MCF 10A (cell line): ENCODE results near the gene PROKR1. TPM values are rescaled to one million over a fixed set of nuclear protein-coding genes. Genes with fewer than 3 reads are reported as not detected.

Experiments
- BruUV-seq: library from RNA; stranded (reverse); fragments of 400-500 nt; replicated peaks from 2 replicates; lab custom pipeline; 2021; lab: Mats Ljungman, UMichigan
- CTCF ChIA-PET: fragments of 300-600 bp; sonication (Branson Sonifier 250); formaldehyde crosslinking; extraction: SDS; loops from one replicate; lab custom pipeline; 2021; ENCODE audit warnings: antibody characterized with exemption, inconsistent platforms; lab: Yijun Ruan, JAX
- POLR2A ChIA-PET: fragments of 300-600, 350-650 bp; sonication (Branson Sonifier 250); formaldehyde crosslinking; extraction: SDS; loops from one replicate; lab custom pipeline; 2020; ENCODE audit warnings: antibody characterized with exemption, inconsistent platforms; lab: Yijun Ruan, JAX
- DNase-seq: peaks from one replicate; pipeline ENCODE4 v3.0.0-alpha.2; 2018; ENCODE audit not compliant: unreplicated experiment
- H3K27ac Mint-ChIP-seq: one replicate; pipeline ENCODE4 v1.8.0; 2022; ENCODE audit warnings: mild to moderate bottlenecking, low read depth, mixed read lengths; ENCODE audit not compliant: unreplicated experiment
- H3K27me3 Mint-ChIP-seq: one replicate; pipeline ENCODE4 v1.8.0; 2022; ENCODE audit warnings: mixed read lengths; ENCODE audit not compliant: insufficient read depth, unreplicated experiment
- H3K36me3 Mint-ChIP-seq: one replicate; pipeline ENCODE4 v1.8.0; 2022; ENCODE audit warnings: mild to moderate bottlenecking, moderate library complexity, mixed read lengths; ENCODE audit not compliant: insufficient read depth, unreplicated experiment
- H3K4me1 Mint-ChIP-seq: one replicate; pipeline ENCODE4 v1.8.0; 2022; ENCODE audit warnings: mixed read lengths; ENCODE audit not compliant: insufficient read depth, unreplicated experiment
- H3K4me3 Mint-ChIP-seq: one replicate; pipeline ENCODE4 v1.8.0; 2022; ENCODE audit warnings: mild to moderate bottlenecking, moderate library complexity, mixed read lengths; ENCODE audit not compliant: unreplicated experiment
- H3K9me3 Mint-ChIP-seq: one replicate; pipeline ENCODE4 v1.8.0; 2022; ENCODE audit warnings: mixed read lengths; ENCODE audit not compliant: unreplicated experiment
- intact Hi-C: fragments of 100-400 bp; cut with micrococcal nuclease; formaldehyde crosslinking; loops from 2 replicates; pipeline ENCODE4 v1.14.1; 2022
- total RNA-seq: library from RNA; stranded (reverse); gene quantifications from 2 replicates; pipeline ENCODE4 v1.2.3, GENCODE V29; 2022
- TF ChIP-seq, protein P1 (sequence below): fragments of 200-600 bp; IDR thresholded peaks from one replicate; pipeline ENCODE4 v1.8.0; 2022; ENCODE audit warnings: antibody characterized with exemption, mild to moderate bottlenecking; ENCODE audit not compliant: unreplicated experiment

PROKR1 gene
- total RNA-seq, 1 experiment from 2014 or later = not detected

DNA sequence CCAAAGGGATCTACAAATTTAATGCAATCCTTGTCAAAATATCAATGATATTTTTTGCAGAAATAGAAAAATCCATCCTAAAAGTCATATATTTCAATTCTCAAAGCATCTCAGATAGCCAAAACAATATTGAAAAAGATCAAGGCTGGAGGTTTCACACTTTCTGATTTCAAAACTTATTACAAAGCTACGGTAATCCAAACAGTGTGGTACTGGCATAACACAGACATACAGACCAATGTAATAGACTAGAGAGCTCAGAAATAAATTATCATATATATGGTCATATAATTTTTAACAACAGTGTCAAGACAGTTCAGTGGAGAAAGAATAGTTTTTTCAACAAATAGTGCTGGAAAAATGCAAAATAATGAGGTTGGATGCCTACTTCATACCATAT is 40.3 kb upstream of the PROKR1 start:
- TF ChIP-seq, protein P1, sequence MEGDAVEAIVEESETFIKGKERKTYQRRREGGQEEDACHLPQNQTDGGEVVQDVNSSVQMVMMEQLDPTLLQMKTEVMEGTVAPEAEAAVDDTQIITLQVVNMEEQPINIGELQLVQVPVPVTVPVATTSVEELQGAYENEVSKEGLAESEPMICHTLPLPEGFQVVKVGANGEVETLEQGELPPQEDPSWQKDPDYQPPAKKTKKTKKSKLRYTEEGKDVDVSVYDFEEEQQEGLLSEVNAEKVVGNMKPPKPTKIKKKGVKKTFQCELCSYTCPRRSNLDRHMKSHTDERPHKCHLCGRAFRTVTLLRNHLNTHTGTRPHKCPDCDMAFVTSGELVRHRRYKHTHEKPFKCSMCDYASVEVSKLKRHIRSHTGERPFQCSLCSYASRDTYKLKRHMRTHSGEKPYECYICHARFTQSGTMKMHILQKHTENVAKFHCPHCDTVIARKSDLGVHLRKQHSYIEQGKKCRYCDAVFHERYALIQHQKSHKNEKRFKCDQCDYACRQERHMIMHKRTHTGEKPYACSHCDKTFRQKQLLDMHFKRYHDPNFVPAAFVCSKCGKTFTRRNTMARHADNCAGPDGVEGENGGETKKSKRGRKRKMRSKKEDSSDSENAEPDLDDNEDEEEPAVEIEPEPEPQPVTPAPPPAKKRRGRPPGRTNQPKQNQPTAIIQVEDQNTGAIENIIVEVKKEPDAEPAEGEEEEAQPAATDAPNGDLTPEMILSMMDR = no peak
- no peak overlapping the region for H3K4me3 Mint-ChIP-seq
- no peaks in the 10 kb centered on the region for H3K4me1 Mint-ChIP-seq
- DNase-seq = no peak
- no peaks in the 10 kb centered on the region for H3K36me3 Mint-ChIP-seq
- no peak overlapping the region for H3K27ac Mint-ChIP-seq
- POLR2A ChIA-PET = no interaction called here
- intact Hi-C loops = no loop called here
- peaks cover 8% of the 10 kb centered on the region for H3K9me3 Mint-ChIP-seq
- no peaks in the 10 kb centered on the region for H3K27me3 Mint-ChIP-seq
- BruUV-seq = no TSS peak
- CTCF ChIA-PET = no interaction called here

DNA sequence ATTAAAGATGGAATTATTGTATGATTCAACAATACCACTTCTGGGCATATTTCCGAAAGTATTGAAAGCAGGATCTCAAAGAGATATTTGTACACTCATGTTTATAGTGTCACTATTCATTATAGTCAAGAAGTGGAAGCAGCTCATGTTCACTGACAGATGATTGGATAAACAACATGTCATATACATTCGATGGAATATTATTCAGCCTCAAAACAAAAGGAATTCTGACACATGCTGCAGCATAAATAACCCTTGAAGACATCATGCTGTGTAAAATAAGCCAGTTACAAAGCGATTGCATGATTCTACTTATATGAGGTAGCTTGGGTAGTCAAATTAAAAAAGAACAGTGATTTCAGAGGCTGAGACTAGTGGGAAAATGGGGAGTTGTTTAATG is 39.3 kb upstream of the PROKR1 start:
- ChIA-PET CTCF (no interaction called here), POLR2A (interaction anchor here (0.8 kb wide), 1 partner anchor 22 kb away, joined by 3 read pairs; no protein-coding TSS in a partner anchor)
- Mint-ChIP-seq H3K9me3 (peaks cover 8% of the 10 kb centered on the region), H3K27me3 (no peaks in the 10 kb centered on the region), H3K4me3 (no peak overlapping the region), H3K36me3 (no peaks in the 10 kb centered on the region), H3K4me1 (no peaks in the 10 kb centered on the region), H3K27ac (no peak overlapping the region)
- TF ChIP-seq, protein P1 = no peak
- no peak for DNase-seq
- BruUV-seq = no TSS peak
- intact Hi-C loops = no loop called here

DNA sequence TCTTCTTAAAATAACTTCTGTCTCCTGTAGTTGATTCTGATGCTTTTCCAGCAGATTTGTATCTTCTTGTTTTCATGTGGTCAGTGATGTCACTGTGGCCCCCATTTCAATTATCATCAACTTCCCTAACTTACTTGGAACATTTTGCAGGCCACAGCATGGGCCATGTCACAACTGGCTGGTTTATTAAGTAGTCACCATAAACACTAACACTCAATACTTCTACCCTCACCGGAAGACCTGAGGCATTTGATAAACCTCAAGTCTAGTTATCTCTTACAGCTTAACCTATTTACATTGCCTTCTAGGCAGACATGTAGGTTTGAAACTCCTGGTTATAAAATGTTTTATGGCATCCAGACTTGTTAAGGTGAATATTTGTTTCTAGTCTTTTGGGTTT is 37.4 kb upstream of the PROKR1 start:
- no peak for DNase-seq
- peaks cover 8% of the 10 kb centered on the region for H3K9me3 Mint-ChIP-seq
- CTCF ChIA-PET = interaction anchor here (0.9 kb wide), 1 partner anchor 10 kb away, joined by 3 read pairs; no protein-coding TSS in a partner anchor
- BruUV-seq = no TSS peak
- POLR2A ChIA-PET = no interaction called here
- H3K4me3 Mint-ChIP-seq = no peak overlapping the region
- TF ChIP-seq, protein P1 = no peak
- H3K36me3 Mint-ChIP-seq = no peaks in the 10 kb centered on the region
- no peaks in the 10 kb centered on the region for H3K4me1 Mint-ChIP-seq
- no peak overlapping the region for H3K27ac Mint-ChIP-seq
- H3K27me3 Mint-ChIP-seq = no peaks in the 10 kb centered on the region
- intact Hi-C loops = no loop called here

DNA sequence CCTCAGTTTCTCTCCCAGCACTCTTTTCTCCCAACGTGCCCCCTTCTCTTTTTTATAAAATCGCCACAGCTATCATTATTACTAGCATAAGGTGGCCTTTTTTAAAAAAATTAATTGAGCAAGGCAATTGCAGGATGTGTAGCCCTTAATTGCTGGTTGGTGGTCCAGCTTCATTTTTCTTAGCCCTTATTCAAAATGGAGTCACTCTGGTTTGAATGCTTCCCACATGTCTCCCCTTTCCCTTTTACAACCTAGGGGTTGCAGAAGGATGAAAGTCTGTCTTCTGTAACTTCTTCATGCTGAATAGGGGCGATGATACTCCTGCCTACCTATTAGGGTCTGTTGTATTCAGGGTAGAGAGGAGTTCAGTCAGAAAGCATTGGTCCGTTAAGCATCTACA is 36.6 kb upstream of the PROKR1 start:
- Mint-ChIP-seq H3K36me3 (no peaks in the 10 kb centered on the region), H3K27ac (no peak overlapping the region), H3K4me3 (no peak overlapping the region), H3K9me3 (peaks cover 8% of the 10 kb centered on the region), H3K4me1 (no peaks in the 10 kb centered on the region), H3K27me3 (no peaks in the 10 kb centered on the region)
- intact Hi-C loops = no loop called here
- ChIA-PET POLR2A (no interaction called here), CTCF (interaction anchor here (0.9 kb wide), 1 partner anchor 11 kb away, joined by 3 read pairs; no protein-coding TSS in a partner anchor)
- no TSS peak for BruUV-seq
- TF ChIP-seq, protein P1 = no peak
- no peak for DNase-seq
